Vagina (tissue), 2 donors: Measurements from ENCODE around the gene TEX54.

Source experiments
- CTCF ChIP-seq, 3 experiments: fragments of 450-650 bp in 2 of 3; fragments of 200-600 bp in 1 of 3; sonication (generic) in 1 of 3; IDR thresholded peaks; one replicate each; pipeline ENCODE4 v1.5.1; 2017 to 2019; ENCODE audit warnings: antibody characterized with exemption in 3 of 3, mild to moderate bottlenecking in 2 of 3, moderate library complexity in 2 of 3
- POLR2A ChIP-seq, 2 donors: fragments of 450-650 bp; IDR thresholded peaks; one replicate each; pipeline ENCODE4 v1.6.1; 2017; ENCODE audit warnings: antibody characterized with exemption in 2 of 2, mild to moderate bottlenecking in 2 of 2, moderate library complexity in 2 of 2
- POLR2AphosphoS5 ChIP-seq, 2 donors: sonication (generic); formaldehyde crosslinking; IDR thresholded peaks; one replicate each; pipeline ENCODE4 v1.9.0; 2017; ENCODE audit warnings: antibody characterized with exemption in 2 of 2, mild to moderate bottlenecking in 2 of 2, low read depth in 1 of 2; ENCODE audit not compliant: insufficient read depth in 1 of 2

- no peak for TF ChIP-seq CTCF (IDR thresholded peaks at IDR 0.05)
- no peak for TF ChIP-seq POLR2AphosphoS5 (IDR thresholded peaks at IDR 0.05; ENCODE audit: insufficient read depth in 1 of 2, low read depth in 1 of 2)
- no peak for TF ChIP-seq POLR2A (IDR thresholded peaks at IDR 0.05)
Measured at GRCh38 chr11:62804310-62805075, 28.1 kb downstream of the TEX54 start.
